Body of pancreas (tissue), 4 donors: ENCODE measurements around the gene ST3GAL3.

Source experiments
- CTCF ChIP-seq, 7 experiments: fragments of 450-650 bp in 4 of 7; fragments of 200-600 bp in 3 of 7; sonication (generic) in 3 of 7; IDR thresholded peaks; one replicate each; pipeline ENCODE4 v1.5.1; 2016 to 2019; ENCODE audit warnings: antibody characterized with exemption in 7 of 7
- POLR2A ChIP-seq, 3 donors: fragments of 450-650 bp; IDR thresholded peaks; one replicate each; pipeline ENCODE4 v1.6.1; 2016; ENCODE audit warnings: antibody characterized with exemption in 3 of 3, mild to moderate bottlenecking in 2 of 3

- TF ChIP-seq CTCF (IDR thresholded peaks at IDR 0.05) (no peak), POLR2A (IDR thresholded peaks at IDR 0.05) (no peak)
These were observed 227.6 kb downstream of the ST3GAL3 start for GRCh38 chr1:43934986-43935324.
